Activated naive CD8-positive, alpha-beta T cell treated with anti-CD3 and anti-CD28 coated beads for 36 hours (primary cell): ENCODE results near the gene MAP3K13. TPM values are rescaled to one million over a fixed set of nuclear protein-coding genes. Genes with fewer than 3 reads are reported as not detected.
A peak's percentile ranks its signal among the peaks of the same experiment; 100 is the strongest.
"Not testable (repeated sequence)": the region's sequence is repeated elsewhere in the genome, so short reads cannot be mapped to it uniquely, and the experiment has no call there.

Source experiments
- DNase-seq: peaks from one replicate; pipeline ENCODE4 v3.0.0; 2021
- H3K27ac Mint-ChIP-seq: one replicate; pipeline ENCODE4 v1.8.0; 2022; ENCODE audit warnings: mild to moderate bottlenecking, moderate library complexity, mixed read lengths
- H3K27me3 Mint-ChIP-seq: one replicate; pipeline ENCODE4 v1.8.0; 2022; ENCODE audit warnings: mild to moderate bottlenecking, mixed read lengths
- H3K36me3 Mint-ChIP-seq: one replicate; pipeline ENCODE4 v1.8.0; 2021; ENCODE audit warnings: mild to moderate bottlenecking, mixed read lengths
- H3K4me1 Mint-ChIP-seq: one replicate; pipeline ENCODE4 v1.8.0; 2021; ENCODE audit warnings: mixed read lengths
- H3K4me3 Mint-ChIP-seq: one replicate; pipeline ENCODE4 v1.8.0; 2022; ENCODE audit warnings: mild to moderate bottlenecking, moderate library complexity, mixed read lengths
- H3K9me3 Mint-ChIP-seq: one replicate; pipeline ENCODE4 v1.8.0; 2022; ENCODE audit warnings: mixed read lengths
- total RNA-seq, 2 experiments: library from RNA; stranded (reverse); gene quantifications; one replicate each; pipeline ENCODE4 v1.2.3, GENCODE V29; 2021

MAP3K13 gene
- total RNA-seq, 2 experiments from 2014 or later: 13.8 to 14.8 TPM

- Mint-ChIP-seq H3K36me3 (no peaks in the 10 kb centered on the region), H3K27me3 (peaks cover 69% of the 10 kb centered on the region), H3K27ac (no peak overlapping the region), H3K9me3 (no peaks in the 10 kb centered on the region), H3K4me1 (peaks cover 14% of the 10 kb centered on the region), H3K4me3 (no peak overlapping the region)
- no peak for DNase-seq
Observed at GRCh38 chr3:185361920-185362319, 1.0 kb upstream of the MAP3K13 start.

- DNase-seq: no peak
- Mint-ChIP-seq H3K4me3 (peak overlapping the region; percentile 84), H3K27ac (no peak overlapping the region), H3K36me3 (no peaks in the 10 kb centered on the region), H3K4me1 (peaks cover 14% of the 10 kb centered on the region), H3K27me3 (peaks cover 79% of the 10 kb centered on the region), H3K9me3 (no peaks in the 10 kb centered on the region)
Observed at GRCh38 chr3:185363662-185364203, 797 bp downstream of the MAP3K13 start.

GRCh38 chr3:185365291-185366073 is 2.5 kb downstream of the MAP3K13 start:
- Mint-ChIP-seq H3K27me3 (peaks cover 74% of the 10 kb centered on the region), H3K27ac (no peak overlapping the region), H3K36me3 (no peaks in the 10 kb centered on the region), H3K4me1 (peaks cover 14% of the 10 kb centered on the region), H3K9me3 (no peaks in the 10 kb centered on the region), H3K4me3 (no peak overlapping the region)
- no peak for DNase-seq

- H3K9me3 Mint-ChIP-seq: no peaks in the 10 kb centered on the region
- no peak for DNase-seq
- peaks cover 74% of the 10 kb centered on the region for H3K27me3 Mint-ChIP-seq
- H3K36me3 Mint-ChIP-seq: no peaks in the 10 kb centered on the region
- no peak overlapping the region for H3K27ac Mint-ChIP-seq
- no peak overlapping the region for H3K4me3 Mint-ChIP-seq
- H3K4me1 Mint-ChIP-seq: peaks cover 14% of the 10 kb centered on the region
Observed at GRCh38 chr3:185366074-185366335, 3.1 kb downstream of the MAP3K13 start.

- no peak overlapping the region for H3K27ac Mint-ChIP-seq
- H3K27me3 Mint-ChIP-seq: peaks cover 67% of the 10 kb centered on the region
- H3K4me1 Mint-ChIP-seq: peaks cover 14% of the 10 kb centered on the region
- no peak overlapping the region for H3K4me3 Mint-ChIP-seq
- no peaks in the 10 kb centered on the region for H3K9me3 Mint-ChIP-seq
- no peak for DNase-seq
- H3K36me3 Mint-ChIP-seq: no peaks in the 10 kb centered on the region
Observed at GRCh38 chr3:185366913-185367312, 4.0 kb downstream of the MAP3K13 start.

GRCh38 chr3:185370349-185370748 is 7.4 kb downstream of the MAP3K13 start:
- H3K27ac Mint-ChIP-seq, DNase-seq, H3K4me3 Mint-ChIP-seq, H3K36me3 Mint-ChIP-seq, H3K4me1 Mint-ChIP-seq, H3K9me3 Mint-ChIP-seq: not testable (repeated sequence)
- H3K27me3 Mint-ChIP-seq: peaks cover 34% of the 10 kb centered on the region

GRCh38 chr3:185371306-185372074 is 8.6 kb downstream of the MAP3K13 start:
- H3K4me3 Mint-ChIP-seq: no peak overlapping the region
- H3K4me1 Mint-ChIP-seq: no peaks in the 10 kb centered on the region
- H3K27me3 Mint-ChIP-seq: peaks cover 22% of the 10 kb centered on the region
- no peaks in the 10 kb centered on the region for H3K9me3 Mint-ChIP-seq
- no peak for DNase-seq
- no peak overlapping the region for H3K27ac Mint-ChIP-seq
- no peaks in the 10 kb centered on the region for H3K36me3 Mint-ChIP-seq

GRCh38 chr3:185381320-185382058 is 18.6 kb downstream of the MAP3K13 start:
- Mint-ChIP-seq H3K4me3 (no peak overlapping the region), H3K27ac (no peak overlapping the region), H3K9me3 (peaks cover 2% of the 10 kb centered on the region), H3K4me1 (no peaks in the 10 kb centered on the region), H3K36me3 (no peaks in the 10 kb centered on the region), H3K27me3 (peaks cover 5% of the 10 kb centered on the region)
- no peak for DNase-seq

- H3K27me3 Mint-ChIP-seq: peaks cover 5% of the 10 kb centered on the region
- H3K36me3 Mint-ChIP-seq: no peaks in the 10 kb centered on the region
- no peak overlapping the region for H3K4me3 Mint-ChIP-seq
- DNase-seq: no peak
- H3K9me3 Mint-ChIP-seq: peaks cover 2% of the 10 kb centered on the region
- no peak overlapping the region for H3K27ac Mint-ChIP-seq
- no peaks in the 10 kb centered on the region for H3K4me1 Mint-ChIP-seq
Observed at GRCh38 chr3:185382154-185382553, 19.2 kb downstream of the MAP3K13 start.

GRCh38 chr3:185386515-185386914 is 23.6 kb downstream of the MAP3K13 start:
- not testable (repeated sequence) for H3K4me1 Mint-ChIP-seq, H3K4me3 Mint-ChIP-seq, DNase-seq, H3K27me3 Mint-ChIP-seq, H3K36me3 Mint-ChIP-seq, H3K9me3 Mint-ChIP-seq
- H3K27ac Mint-ChIP-seq: peak overlapping the region; percentile 38

- Mint-ChIP-seq H3K4me1 (no peaks in the 10 kb centered on the region), H3K9me3 (peaks cover 2% of the 10 kb centered on the region), H3K4me3 (no peak overlapping the region), H3K36me3 (no peaks in the 10 kb centered on the region), H3K27ac (no peak overlapping the region), H3K27me3 (peaks cover 7% of the 10 kb centered on the region)
- DNase-seq: no peak
Observed at GRCh38 chr3:185387646-185388045, 24.7 kb downstream of the MAP3K13 start.

- no peak overlapping the region for H3K4me3 Mint-ChIP-seq
- H3K4me1 Mint-ChIP-seq: no peaks in the 10 kb centered on the region
- no peak overlapping the region for H3K27ac Mint-ChIP-seq
- DNase-seq: no peak
- no peaks in the 10 kb centered on the region for H3K27me3 Mint-ChIP-seq
- H3K9me3 Mint-ChIP-seq: no peaks in the 10 kb centered on the region
- H3K36me3 Mint-ChIP-seq: no peaks in the 10 kb centered on the region
Observed at GRCh38 chr3:185393055-185393454, 30.1 kb downstream of the MAP3K13 start.

GRCh38 chr3:185397676-185398075 is 34.7 kb downstream of the MAP3K13 start:
- DNase-seq: no peak
- H3K4me1 Mint-ChIP-seq: no peaks in the 10 kb centered on the region
- H3K36me3 Mint-ChIP-seq: no peaks in the 10 kb centered on the region
- H3K4me3 Mint-ChIP-seq: no peak overlapping the region
- no peaks in the 10 kb centered on the region for H3K9me3 Mint-ChIP-seq
- no peak overlapping the region for H3K27ac Mint-ChIP-seq
- no peaks in the 10 kb centered on the region for H3K27me3 Mint-ChIP-seq

- no peak for DNase-seq
- H3K27me3 Mint-ChIP-seq: no peaks in the 10 kb centered on the region
- no peak overlapping the region for H3K4me3 Mint-ChIP-seq
- no peaks in the 10 kb centered on the region for H3K36me3 Mint-ChIP-seq
- H3K27ac Mint-ChIP-seq: no peak overlapping the region
- H3K4me1 Mint-ChIP-seq: no peaks in the 10 kb centered on the region
- H3K9me3 Mint-ChIP-seq: no peaks in the 10 kb centered on the region
Observed at GRCh38 chr3:185399737-185400667, 37.1 kb downstream of the MAP3K13 start.
